IPS-NIHi11 (cell line): ENCODE results near the gene SELL.
"Not testable (repeated sequence)": the region's sequence is repeated elsewhere in the genome, so short reads cannot be mapped to it uniquely, and the experiment has no call there.

Experiments
- DNase-seq: peaks from one replicate; pipeline ENCODE4 v3.0.0; 2012; ENCODE audit warnings: mixed read lengths, low spot score

The SELL gene

DNA sequence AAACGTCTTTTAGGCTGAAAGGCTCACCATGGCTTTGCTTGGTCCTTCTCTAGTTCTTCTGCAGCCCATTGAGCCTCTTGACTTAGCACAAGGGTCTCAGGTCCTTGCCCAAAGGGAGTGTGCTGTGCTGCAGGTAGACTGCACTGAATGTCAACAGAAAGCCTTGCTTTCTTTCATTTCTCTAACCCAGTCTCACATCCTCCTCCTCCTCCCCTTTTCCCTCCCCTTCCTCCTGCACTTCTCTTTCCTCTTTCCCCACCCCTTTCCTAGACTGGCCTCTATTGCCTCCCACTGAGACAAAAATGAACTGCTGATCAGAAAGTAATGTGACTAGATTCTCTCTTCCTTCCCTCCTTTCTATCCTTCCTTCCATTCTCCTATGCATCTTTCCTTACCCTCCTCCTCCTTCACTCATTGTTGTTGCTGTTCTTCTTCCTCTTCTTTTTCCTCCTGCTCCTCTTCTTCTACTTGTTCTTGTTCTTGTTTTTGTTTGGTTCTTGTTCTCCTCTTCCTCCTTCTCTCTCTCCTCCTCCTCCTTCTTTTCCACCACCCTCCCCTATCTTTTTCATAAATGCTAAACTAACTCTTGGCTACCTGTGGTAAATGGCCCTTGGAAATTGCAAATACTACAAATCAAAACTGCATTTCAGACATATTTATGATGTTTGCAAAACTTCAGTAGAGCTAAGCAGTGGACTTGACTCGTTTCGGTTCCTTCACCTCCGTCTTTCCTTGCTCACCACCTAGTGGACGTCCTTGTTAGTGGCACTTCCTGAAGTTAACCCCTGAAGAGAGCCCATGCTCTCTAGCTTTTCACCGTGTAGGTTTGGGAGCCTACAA lies at the start of gene SELL:
SELL (minus strand) TSS at position 152 of the 840 bp plus-strand sequence; CDS start at position 30, 122 bp downstream.
- DNase-seq, result peak; percentile 69

DNA sequence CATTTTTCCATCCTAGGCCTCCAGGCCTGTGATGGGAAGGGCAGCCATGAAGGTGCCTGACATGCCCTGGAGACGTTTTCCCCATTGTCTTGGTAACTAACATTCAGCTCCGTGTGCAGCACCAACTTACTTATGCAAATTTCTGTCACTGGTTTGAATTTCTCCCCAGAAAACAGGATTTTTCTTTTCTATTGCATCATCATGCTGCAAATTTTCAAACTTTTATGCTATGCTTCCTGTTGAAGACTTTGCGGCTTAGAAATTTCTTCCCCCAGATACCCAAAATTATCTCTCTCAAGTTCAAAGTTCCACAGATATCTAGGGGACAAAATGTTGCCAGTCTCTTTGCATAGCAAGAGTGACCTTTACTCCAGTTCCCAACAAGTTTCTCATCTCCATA lies 47.6 kb upstream of the SELL start:
- DNase-seq, result no peak

GRCh38 chr1:169753549-169753948 lies 42.1 kb upstream of the SELL start:
- no peak for DNase-seq

DNA sequence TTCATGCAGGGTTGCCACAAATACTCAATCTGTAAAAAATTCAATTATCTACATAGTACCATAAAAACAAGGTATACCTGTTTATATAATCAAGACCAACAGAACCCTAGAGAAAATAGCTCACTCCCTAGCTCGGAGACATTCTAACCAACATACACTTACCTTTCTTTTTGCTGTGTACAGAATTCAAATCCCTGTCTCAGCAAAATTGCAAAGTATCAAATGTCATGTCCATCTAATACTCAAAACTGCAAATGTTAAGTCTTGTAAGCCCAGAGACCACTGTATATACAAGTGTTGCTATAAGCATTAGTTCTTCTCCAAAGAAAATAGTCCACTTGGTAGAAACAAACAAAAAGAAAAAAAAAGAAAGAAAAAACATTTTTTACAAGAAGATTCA lies 38.6 kb upstream of the SELL start:
- DNase-seq, result no peak

GRCh38 chr1:169746550-169746949 lies 35.1 kb upstream of the SELL start:
- DNase-seq, result no peak

DNA sequence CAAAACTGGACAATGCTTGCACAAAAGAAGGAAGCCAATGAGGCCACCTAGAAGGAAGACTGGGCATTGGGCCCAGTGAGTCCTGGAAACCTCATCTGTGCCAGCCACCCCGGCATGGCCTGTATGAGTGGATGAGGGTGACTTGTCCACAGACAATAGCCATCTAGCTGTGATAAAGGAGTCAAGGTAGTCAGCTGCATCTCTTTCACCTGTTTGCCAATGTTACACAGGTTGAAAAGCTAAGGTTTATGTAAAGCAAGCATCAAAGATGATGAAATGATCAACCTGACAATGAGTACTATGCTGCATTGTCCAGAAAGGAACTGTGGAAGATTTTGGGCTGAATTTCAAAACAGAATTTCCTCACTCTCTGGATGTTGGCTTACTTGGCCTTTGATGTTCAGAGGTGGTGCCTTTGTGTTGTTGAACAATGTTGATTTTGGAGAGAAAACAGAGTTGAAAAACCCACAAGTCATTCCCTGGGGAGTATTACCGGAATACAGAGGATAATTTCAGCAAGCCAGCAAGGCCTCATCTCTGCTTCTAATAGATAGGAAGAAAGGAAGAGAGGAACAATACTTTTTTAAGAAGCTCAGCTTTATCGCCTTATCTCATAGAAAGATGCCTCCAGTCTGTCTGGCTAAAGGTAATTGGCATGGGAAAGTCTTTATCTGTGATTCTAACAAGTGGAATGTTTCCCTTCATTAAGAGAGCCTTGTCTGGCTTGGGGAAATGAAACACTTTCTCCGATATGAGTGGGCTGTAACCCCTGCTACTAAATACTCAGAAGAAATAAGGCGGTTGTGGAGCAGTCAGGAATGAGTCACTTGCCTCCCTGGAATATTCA lies 33.8 kb upstream of the SELL start:
- DNase-seq, result no peak

DNA sequence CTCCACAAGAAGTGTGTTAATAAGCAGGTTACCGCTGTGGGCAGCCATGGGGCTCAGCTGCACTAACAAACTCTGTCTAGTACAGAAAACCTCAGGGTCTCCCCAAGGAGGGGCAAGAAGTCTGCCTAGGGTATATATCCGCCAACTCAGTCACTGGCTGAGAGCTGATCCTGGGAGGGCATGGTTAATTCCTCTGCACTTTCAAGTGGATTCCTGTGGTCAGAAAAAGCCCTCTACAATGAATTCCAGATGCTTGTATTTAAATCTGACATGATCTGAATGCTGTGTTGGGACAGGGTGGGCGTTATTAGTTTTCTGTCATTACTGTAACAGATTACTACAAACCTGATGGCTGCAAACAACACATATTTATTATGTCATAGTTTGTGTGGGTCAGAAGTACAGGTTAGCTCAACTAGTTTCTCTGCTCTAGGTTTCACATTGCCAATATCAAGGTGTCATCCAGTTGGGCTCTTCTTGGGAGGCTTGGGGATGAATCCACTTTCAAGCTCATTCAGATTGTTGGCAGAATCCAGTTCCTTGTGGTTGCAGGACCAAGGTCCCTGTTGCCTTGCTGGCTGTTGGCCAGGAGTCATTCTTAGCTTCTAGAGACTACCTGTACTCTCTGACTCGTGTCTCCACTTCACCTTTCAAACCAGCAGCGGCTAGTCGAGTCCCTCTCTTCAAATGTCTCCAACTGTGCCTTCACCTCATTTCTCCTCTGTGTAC lies 30.4 kb upstream of the SELL start:
- DNase-seq, result no peak

DNA sequence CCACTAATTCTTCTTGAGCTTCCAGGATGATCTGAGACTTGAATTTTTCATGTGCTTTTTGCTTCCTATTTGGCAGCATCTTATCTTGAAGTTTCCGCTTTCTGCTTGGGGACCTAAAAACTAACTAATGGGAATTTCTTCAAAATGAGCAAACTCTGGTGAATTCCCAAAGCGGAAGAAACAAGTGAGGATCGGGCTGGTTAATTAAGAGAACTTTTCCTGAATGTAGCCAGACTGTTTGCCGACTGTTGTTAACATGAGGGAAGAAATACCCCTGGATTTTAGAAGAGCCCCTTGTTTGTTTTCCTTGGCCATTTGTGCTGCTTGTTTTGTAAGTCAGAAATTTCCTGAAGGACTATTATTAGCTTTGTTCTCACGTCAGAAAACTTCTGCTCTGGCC lies 28.6 kb upstream of the SELL start:
- no peak for DNase-seq

- no peak for DNase-seq
Observed at GRCh38 chr1:169733924-169734323, 22.5 kb upstream of the SELL start, which contains the start of gene SELE. TSS of gene SELE (minus strand) at chr1:169734079. CDS start at chr1:169733612, 467 bp downstream.

DNA sequence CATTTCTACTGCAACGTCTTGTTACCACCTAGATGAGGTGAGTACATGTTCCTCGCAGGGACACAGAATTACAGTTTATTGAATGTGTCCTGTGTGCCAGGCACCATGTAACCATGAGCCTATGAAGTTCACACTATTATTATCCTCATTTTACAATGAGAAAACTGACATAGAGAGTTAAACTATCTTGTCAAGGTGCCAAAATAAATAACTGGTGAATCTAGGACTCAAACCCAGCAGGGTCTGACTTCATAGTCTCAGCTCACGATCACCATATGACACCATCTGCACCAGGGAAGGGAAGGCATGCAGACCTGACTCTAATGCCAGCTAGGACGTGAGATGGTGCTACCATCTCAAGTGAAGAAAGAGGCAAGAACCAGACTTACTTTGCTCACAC lies 20.0 kb upstream of the SELL start:
- no peak for DNase-seq

GRCh38 chr1:169729991-169730390 lies 18.6 kb upstream of the SELL start:
- no peak for DNase-seq

DNA sequence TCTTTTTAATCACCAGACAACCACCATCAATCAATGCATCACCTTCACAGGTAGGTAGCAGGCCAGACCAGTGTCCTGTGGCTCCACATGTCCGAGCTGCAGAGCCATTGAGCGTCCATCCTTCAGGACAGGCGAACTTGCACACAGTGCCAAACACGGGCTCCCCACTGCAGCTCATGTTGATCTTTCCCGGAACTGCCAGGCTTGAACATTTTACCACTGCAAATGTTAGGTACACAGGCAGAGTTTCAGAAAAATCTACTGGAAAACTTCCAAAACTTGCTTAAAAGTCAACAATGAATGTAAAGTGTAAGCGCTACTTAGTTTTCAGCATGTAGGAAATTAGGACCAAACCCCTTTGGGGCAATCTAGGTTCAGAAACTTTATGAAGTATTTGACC lies 15.9 kb upstream of the SELL start:
- DNase-seq, result no peak

DNA sequence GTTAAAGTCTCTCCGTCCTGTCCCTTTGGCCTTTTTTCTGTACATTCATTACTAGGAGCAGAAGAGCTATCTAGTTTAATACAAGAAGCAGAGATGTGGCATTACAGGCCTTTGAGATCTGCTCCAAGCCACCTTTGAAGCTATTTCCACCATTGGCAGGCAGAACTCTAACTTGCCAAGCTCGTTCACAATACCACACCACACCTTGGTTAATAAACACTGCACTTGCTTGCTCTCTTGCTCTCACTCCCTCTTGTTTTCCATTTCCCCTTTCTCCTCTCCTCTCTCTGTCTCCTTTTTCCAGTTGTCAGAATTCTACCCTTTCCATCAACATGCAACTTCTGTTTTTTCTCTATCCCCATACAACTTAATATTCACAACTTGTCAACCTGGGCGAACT lies 15.4 kb upstream of the SELL start:
- no peak for DNase-seq

DNA sequence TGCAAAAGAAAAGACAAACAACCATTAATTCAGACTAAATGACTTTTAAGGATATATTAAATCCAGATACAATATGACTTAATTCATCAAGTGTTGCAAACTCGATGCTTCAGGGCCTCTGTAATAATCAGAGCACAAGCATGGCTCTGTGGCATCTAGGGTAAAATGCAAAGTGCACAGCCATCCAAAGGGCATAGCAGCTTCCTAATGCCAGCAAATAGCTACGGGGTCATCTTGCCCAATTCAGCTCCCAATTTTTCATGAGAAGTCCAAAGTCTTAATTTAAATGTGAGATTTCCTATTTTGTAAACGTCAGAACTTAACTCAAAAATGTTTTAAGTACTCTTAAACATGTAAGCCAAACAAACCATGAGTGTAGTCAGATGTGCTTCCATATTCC lies 14.5 kb upstream of the SELL start:
- no peak for DNase-seq

- DNase-seq, result no peak
Observed at GRCh38 chr1:169724168-169724567, 12.7 kb upstream of the SELL start.

GRCh38 chr1:169723763-169724162 lies 12.3 kb upstream of the SELL start:
- no peak for DNase-seq

DNA sequence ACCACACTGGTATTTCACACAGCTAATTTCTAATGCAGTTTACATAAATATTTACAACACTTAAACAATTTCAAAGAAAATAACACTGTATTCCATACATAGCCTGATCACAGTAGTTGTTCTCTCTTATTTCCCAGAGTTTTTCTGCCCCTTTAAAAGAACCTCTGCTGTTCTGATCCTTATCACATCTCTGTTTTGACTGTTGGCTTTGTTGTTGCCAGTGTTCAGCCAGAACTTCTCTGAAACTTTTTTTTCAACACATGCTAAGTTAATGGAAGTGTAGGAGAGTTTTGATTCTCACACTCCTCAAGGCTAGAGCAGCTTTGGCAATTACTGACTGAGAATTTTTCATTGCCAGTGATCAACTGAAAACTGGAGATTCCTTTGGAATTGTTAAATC lies 11.4 kb upstream of the SELL start:
- DNase-seq, result no peak

GRCh38 chr1:169715100-169715499 lies 3.7 kb upstream of the SELL start:
- not testable (repeated sequence) for DNase-seq

DNA sequence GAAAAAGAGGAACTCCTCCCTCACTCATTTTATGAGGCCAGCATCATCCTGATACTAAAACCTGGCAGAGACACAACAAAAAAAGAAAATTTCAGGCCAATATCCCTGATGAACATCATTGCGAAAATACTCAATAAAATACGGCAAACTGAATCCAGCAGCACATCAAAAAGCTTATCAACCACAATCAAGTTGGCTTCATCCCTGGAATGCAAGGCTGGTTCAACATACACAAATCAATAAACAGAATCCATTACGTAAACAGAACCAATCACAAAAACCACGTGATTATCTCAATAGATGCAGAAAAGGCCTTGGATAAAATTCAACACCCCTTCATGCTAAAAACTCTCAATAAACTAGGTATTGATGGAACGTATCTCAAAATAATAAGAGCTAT lies 1.7 kb upstream of the SELL start:
- DNase-seq, result not testable (repeated sequence)

DNA sequence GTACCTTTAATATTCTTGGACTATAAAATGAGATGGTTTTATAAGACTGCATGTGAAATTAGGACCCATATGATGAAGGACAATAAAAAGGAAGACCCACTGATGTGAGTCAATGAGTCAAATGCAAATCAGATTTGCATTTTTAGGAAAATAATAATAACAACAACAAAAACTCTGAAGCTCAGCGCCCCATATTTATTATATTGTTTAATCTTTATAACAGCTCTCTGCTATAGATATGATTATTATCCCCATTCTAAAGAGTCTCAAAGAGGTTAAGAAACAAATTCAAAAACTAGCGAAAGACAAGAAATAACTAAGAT lies 850 bp upstream of the SELL start:
- no peak for DNase-seq

DNA sequence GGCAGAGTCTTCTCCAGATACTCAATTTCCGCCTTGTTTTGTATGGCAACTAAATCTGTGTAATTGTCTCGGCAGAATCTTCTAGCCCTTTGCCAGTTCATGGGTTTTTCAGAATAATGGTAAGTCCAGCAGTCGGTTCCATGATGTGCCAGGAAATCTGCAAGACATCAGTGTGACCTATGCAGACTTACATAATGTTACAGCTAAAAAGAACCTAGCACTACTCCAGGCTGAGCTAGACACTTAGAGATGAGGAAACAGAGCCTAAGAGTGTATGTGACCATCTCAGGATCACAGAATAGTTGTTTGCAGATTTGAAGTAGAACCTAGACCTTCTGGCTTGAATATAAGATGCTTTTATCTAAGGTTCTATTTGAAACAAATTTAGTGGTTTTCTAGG lies 2.8 kb downstream of the SELL start:
- DNase-seq, result no peak

GRCh38 chr1:169707912-169708604 lies 3.4 kb downstream of the SELL start:
- no peak for DNase-seq
